DMS153 treated with DMSO at 0.1 percent for 48 hours (cell line): ENCODE results near the gene NUDT22.

Experiments used
- DNase-seq: peaks from one replicate; lab custom pipeline; 2025; ENCODE audit not compliant: unreplicated experiment; lab: John Stamatoyannopoulos, UW

The NUDT22 gene

GRCh38 chr11:64206457-64207255, 19.4 kb upstream of the NUDT22 start, which contains the start of gene FERMT3:
FERMT3 (plus strand) TSS chr11:64206721; CDS start chr11:64207365, 644 bp downstream.
- DNase-seq, result no peak

- no peak for DNase-seq
Observed at GRCh38 chr11:64207256-64208085, 18.6 kb upstream of the NUDT22 start.

- DNase-seq, result no peak
Observed at GRCh38 chr11:64208086-64208795, 17.8 kb upstream of the NUDT22 start.

GRCh38 chr11:64208796-64209562, 17.1 kb upstream of the NUDT22 start:
- DNase-seq, result no peak

GRCh38 chr11:64209563-64209843, 16.6 kb upstream of the NUDT22 start:
- DNase-seq, result no peak

GRCh38 chr11:64210301-64211020, 15.6 kb upstream of the NUDT22 start:
- no peak for DNase-seq

- DNase-seq, result no peak
Observed at GRCh38 chr11:64211181-64211872, 14.7 kb upstream of the NUDT22 start.

GRCh38 chr11:64216879-64217278, 9.2 kb upstream of the NUDT22 start:
- DNase-seq, result no peak

GRCh38 chr11:64218628-64219353, 7.3 kb upstream of the NUDT22 start:
- DNase-seq, result no peak

GRCh38 chr11:64219354-64219684, 6.8 kb upstream of the NUDT22 start:
- no peak for DNase-seq

GRCh38 chr11:64219755-64220154, 6.3 kb upstream of the NUDT22 start:
- no peak for DNase-seq

GRCh38 chr11:64220271-64220670, 5.8 kb upstream of the NUDT22 start:
- DNase-seq, result no peak

- no peak for DNase-seq
Observed at GRCh38 chr11:64220798-64221197, 5.3 kb upstream of the NUDT22 start.

- peak; percentile 50 for DNase-seq
Observed at GRCh38 chr11:64222651-64223000, 3.4 kb upstream of the NUDT22 start.

- no peak for DNase-seq
Observed at GRCh38 chr11:64223001-64223651, 2.9 kb upstream of the NUDT22 start.

GRCh38 chr11:64224151-64224890, 1.8 kb upstream of the NUDT22 start:
- DNase-seq, result no peak

- no peak for DNase-seq
Observed at GRCh38 chr11:64224891-64225607, 1.0 kb upstream of the NUDT22 start.
